Prostate gland (tissue), 2 donors: Measurements from ENCODE around the gene EHD1. TPM values are rescaled to one million over a fixed set of nuclear protein-coding genes. Genes with fewer than 3 reads are reported as not detected.
A peak's percentile ranks its signal among the peaks of the same experiment; 100 is the strongest.
"Not testable (repeated sequence)": the region's sequence is repeated elsewhere in the genome, so short reads cannot be mapped to it uniquely, and the experiment has no call there.

ENCODE experiments used
- DNase-seq: peaks from one replicate; pipeline ENCODE4 v3.0.0-alpha.2; 2019; ENCODE audit warnings: low spot score
- H3K27ac ChIP-seq, 2 donors: fragments of 200-600 bp; sonication (generic); 2 replicates each; pipeline ENCODE4 v1.5.1; 2017 to 2019
- H3K27me3 ChIP-seq: fragments of 200-600 bp; sonication (generic); replicated peaks from 2 replicates; pipeline ENCODE4 v1.5.1; 2019; ENCODE audit not compliant: insufficient read depth
- H3K36me3 ChIP-seq, 2 donors: fragments of 200-600 bp; sonication (generic); 1 replicate in 1 of 2; 2 replicates in 1 of 2; pipeline versions ENCODE4 v1.5.1 to v1.8.1; 2017 to 2019
- H3K4me1 ChIP-seq: fragments of 200-600 bp; sonication (generic); replicated peaks from 2 replicates; pipeline ENCODE4 v1.5.1; 2019
- H3K4me3 ChIP-seq, 2 donors: fragments of 200-600 bp; sonication (generic); 2 replicates each; pipeline ENCODE4 v1.5.1; 2017 to 2019
- H3K9me3 ChIP-seq: fragments of 200-600 bp; sonication (generic); 2 replicates; pipeline ENCODE4 v1.5.1; 2017
- CTCF ChIP-seq, 4 experiments: fragments of 200-600 bp in 2 of 4; fragments of 450-650 bp in 2 of 4; sonication (generic) in 2 of 4; IDR thresholded peaks; 1 replicate in 3 of 4; 2 replicates in 1 of 4; pipeline ENCODE4 v1.5.1; 2016 to 2019; ENCODE audit warnings: antibody characterized with exemption in 4 of 4, mild to moderate bottlenecking in 2 of 4, moderate library complexity in 2 of 4
- POLR2A ChIP-seq: fragments of 450-650 bp; IDR thresholded peaks from one replicate; pipeline ENCODE4 v1.6.1; 2016; ENCODE audit warnings: antibody characterized with exemption, mild to moderate bottlenecking
- POLR2AphosphoS5 ChIP-seq: sonication (generic); formaldehyde crosslinking; IDR thresholded peaks from one replicate; pipeline ENCODE4 v1.6.1; 2017; ENCODE audit warnings: antibody characterized with exemption
- WGBS: methylation state at CpG from one replicate; pipeline ENCODE4 v1.1.5; 2018; 5-methylcytosine and 5-hydroxymethylcytosine counted together
- intact Hi-C: fragments of 100-400 bp; cut with DNase I; formaldehyde crosslinking; loops from one replicate; pipeline ENCODE4 v1.14.2; 2022
- total RNA-seq, 2 donors: library from RNA; depleted of rRNA; stranded (reverse); fragments of >200 nt; gene quantifications; one replicate each; pipeline ENCODE4 v1.1.0, GENCODE V29; 2016

EHD1 gene
- total RNA-seq, 2 donors from 2014 or later, result 38.8 to 104 TPM

DNA sequence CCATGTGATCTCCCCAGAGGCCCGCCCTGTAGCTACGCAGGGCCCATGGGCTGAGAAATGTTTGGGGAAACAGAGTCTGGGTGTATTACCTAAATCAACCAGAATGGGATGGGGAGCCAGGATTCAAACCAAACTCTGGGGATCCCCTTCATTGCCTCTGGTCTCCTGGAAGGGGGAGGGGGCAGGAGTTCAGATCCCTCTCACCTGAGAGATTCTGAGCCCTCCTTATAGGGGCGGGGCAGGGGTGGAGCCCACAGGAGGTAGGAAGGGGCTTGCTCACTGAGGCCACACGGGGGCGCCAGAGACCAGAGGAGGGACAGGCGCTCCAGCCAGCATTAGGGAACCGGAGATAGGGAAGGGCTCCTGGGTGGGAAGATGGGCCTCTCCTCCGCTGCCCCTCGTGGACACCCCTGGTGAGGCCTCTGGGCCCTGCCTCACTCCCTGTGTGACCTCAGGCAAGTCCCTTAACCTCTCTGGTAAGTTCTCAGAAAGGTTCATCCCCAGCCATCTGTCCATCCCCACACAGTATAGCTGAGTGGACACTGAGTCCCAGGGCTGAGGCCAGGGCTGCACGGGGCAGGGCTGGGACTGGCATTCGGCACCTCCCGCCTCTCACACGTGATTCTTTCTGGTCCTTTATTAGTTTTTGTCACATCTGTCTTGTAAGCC lies 31.3 kb downstream of the EHD1 start:
- peaks cover 4% of the 10 kb centered on the region for H3K4me1 ChIP-seq
- intact Hi-C loops, result loop anchor here (1.0 to 5.0 kb wide), 2 partner anchors 47 to 150 kb away; partner anchors contain the start of gene BATF2
- no peaks in the 10 kb centered on the region for H3K36me3 ChIP-seq
- DNase-seq, result peak; percentile 86
- peak; percentile 89 to 99 (median 97) for TF ChIP-seq CTCF (IDR thresholded peaks at IDR 0.05)
- peak; percentile 84 for TF ChIP-seq POLR2AphosphoS5
- no peak for TF ChIP-seq POLR2A
- H3K27ac ChIP-seq, result no peak overlapping the region
- H3K9me3 ChIP-seq, result no peaks in the 10 kb centered on the region
- 24% methylated on average over 13 of the region's 13 CpGs for WGBS
- H3K4me3 ChIP-seq, result no peak overlapping the region
- H3K27me3 ChIP-seq, result no peaks in the 10 kb centered on the region

- intact Hi-C loops, result loop anchor here (5.0 kb wide), 1 partner anchor 152 kb away; the partner anchor contains the start of gene BATF2
- not testable (repeated sequence) for H3K4me1 ChIP-seq, H3K4me3 ChIP-seq, DNase-seq, H3K36me3 ChIP-seq, H3K27me3 ChIP-seq, H3K9me3 ChIP-seq, H3K27ac ChIP-seq
- WGBS, result 92% methylated on average over 8 of the region's 8 CpGs
These were observed 32.7 kb downstream of the EHD1 start for GRCh38 chr11:64845776-64846129.

DNA sequence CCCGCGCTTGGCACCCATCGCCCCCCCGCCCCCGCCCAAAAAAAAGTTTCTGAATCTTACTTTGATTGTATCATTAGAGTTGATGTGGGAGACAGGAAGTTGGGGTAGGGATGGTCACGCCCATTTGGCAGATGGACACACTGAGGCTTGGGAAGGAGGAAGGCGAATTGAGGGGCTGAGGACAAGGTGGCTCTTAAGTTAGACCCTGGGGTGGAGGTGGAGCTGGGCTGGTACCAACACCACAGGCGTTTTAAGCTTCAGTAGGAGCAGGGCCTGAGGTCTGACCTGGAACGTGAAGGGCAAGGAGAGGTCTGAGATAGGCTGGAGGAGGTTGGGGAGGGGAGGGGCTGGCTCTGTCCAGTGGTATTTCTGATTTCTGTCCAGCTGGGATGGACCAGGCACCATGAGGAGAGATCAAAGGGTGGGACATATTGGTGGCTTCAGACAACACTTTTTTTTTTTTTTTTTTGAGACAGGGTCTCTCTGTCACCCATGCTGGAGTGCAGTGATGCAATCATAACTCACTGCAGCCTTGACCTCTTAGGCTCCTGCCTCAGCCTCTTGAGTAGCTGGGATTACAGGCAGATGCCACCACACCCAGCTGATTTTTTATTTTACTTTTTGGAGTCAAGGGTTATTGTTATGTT lies 33.2 kb downstream of the EHD1 start:
- H3K27ac ChIP-seq, result peak overlapping the region; percentile 89 to 90
- H3K27me3 ChIP-seq, result no peaks in the 10 kb centered on the region
- H3K9me3 ChIP-seq, result no peaks in the 10 kb centered on the region
- intact Hi-C loops, result loop anchor here (5.0 kb wide), 1 partner anchor 152 kb away; the partner anchor contains the start of gene BATF2
- DNase-seq, result no peak
- TF ChIP-seq CTCF (IDR thresholded peaks at IDR 0.05) (no peak), POLR2AphosphoS5 (no peak), POLR2A (no peak)
- peaks cover 10% of the 10 kb centered on the region for H3K4me1 ChIP-seq
- no peaks in the 10 kb centered on the region for H3K36me3 ChIP-seq
- peak overlapping the region; percentile 56 to 65 for H3K4me3 ChIP-seq
- 28% methylated on average over 9 of the region's 9 CpGs for WGBS

DNA sequence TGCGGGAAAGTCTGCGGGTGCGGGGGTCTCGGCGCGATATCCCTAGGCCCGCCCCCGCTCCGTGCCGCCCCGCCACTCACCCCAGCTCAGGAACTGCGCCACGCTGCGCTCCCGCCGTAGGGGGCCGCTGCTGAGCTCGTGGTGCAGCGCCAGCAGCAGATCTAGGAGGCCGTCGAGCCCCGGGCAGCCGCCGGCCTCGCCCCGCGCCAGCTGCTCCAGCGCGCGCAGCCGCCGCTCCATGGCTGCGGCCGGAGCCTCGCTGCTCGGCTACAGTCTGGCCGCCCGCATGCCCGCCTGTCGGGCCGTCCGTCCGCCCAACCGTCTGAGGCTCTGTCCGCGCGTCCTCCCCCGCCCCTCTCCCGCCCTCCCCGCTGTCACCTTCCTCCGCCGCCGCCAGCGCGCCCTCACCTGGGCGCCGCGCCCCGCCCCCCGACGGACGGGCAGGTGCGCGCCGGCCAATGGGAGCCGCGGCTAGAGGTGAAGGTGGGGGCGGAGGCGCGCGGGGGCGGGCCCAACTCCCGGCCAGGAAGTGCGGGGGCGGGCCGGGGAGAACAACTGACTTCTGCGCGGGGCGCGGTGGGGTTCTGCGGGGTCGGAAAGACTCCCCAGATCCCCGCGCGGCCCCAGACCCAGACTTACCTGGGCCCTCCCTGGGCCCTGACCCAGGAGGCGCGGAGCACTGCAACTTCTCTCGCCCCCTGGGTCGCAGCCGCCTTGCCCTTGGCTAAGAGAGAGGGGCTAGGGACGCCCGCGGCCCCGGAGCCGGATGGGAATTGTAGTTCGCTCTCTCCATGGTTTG lies 33.9 kb downstream of the EHD1 start, which contains the start of gene CDC42BPG:
TSS of gene CDC42BPG (minus strand) at position 324 of the 799 bp plus-strand sequence. CDS start at position 240, 84 bp downstream.
- peak within 1 kb of the TSS; percentile 56 to 65 for H3K4me3 ChIP-seq
- intact Hi-C loops, result loop anchor here (5.0 kb wide), 1 partner anchor 153 kb away; the partner anchor contains the start of gene BATF2
- H3K27me3 ChIP-seq, result no peaks in the 10 kb centered on the region
- no peaks in the 10 kb centered on the region for H3K9me3 ChIP-seq
- peak; percentile 90 for DNase-seq
- H3K4me1 ChIP-seq, result peaks cover 10% of the 10 kb centered on the region
- 2% methylated on average over 52 of the region's 96 CpGs for WGBS
- H3K27ac ChIP-seq, result peak within 1 kb of the TSS; percentile 89 to 90
- H3K36me3 ChIP-seq, result no peaks in the 10 kb centered on the region
- TF ChIP-seq POLR2A (peak; percentile 80), CTCF (IDR thresholded peaks at IDR 0.05) (peak; percentile 24 to 82 (median 62)), POLR2AphosphoS5 (peak; percentile 43)
